GM12874 (cell line): Measurements from ENCODE around the gene GCNT2.

ENCODE experiments used
- CTCF ChIP-seq: IDR thresholded peaks from 2 replicates; pipeline ENCODE4 v1.5.1; 2011; ENCODE audit warnings: low read depth, mild to moderate bottlenecking, control low read depth, low read length, moderate library complexity; ENCODE audit not compliant: insufficient read depth

The GCNT2 gene

GRCh38 chr6:10531942-10532341, 10.8 kb downstream of the GCNT2 start:
- TF ChIP-seq CTCF: no peak

- TF ChIP-seq CTCF: no peak
These were observed 11.2 kb downstream of the GCNT2 start for GRCh38 chr6:10532392-10532791.

GRCh38 chr6:10534419-10534762, 13.2 kb downstream of the GCNT2 start:
- TF ChIP-seq CTCF: no peak

- no peak for TF ChIP-seq CTCF
These were observed 14.0 kb downstream of the GCNT2 start for GRCh38 chr6:10535193-10535592.

- TF ChIP-seq CTCF: no peak
These were observed 16.6 kb downstream of the GCNT2 start for GRCh38 chr6:10537726-10538125.

GRCh38 chr6:10540073-10540746, 19.1 kb downstream of the GCNT2 start:
- no peak for TF ChIP-seq CTCF

GRCh38 chr6:10541591-10541990, 20.4 kb downstream of the GCNT2 start:
- TF ChIP-seq CTCF: no peak
